HepG2 (cell line): ENCODE results near the gene GGA1. TPM values are rescaled to one million over a fixed set of nuclear protein-coding genes. Genes with fewer than 3 reads are reported as not detected.

Experiments
- CREB1 ChIP-seq, 2 experiments: fragments of 450-650 bp in 1 of 2; IDR thresholded peaks; 2 replicates each; pipeline ENCODE4 v1.6.1; 2016 to 2017; ENCODE audit warnings: control low read depth in 1 of 2, mild to moderate bottlenecking in 1 of 2, missing compliant biosample characterization in 1 of 2, missing genetic modification characterization in 1 of 2
- KDM5B ChIP-seq: sonication (generic); formaldehyde crosslinking; IDR thresholded peaks from 2 replicates; pipeline ENCODE4 v1.4.0; 2020; ENCODE audit warnings: missing genetic modification reagents, mild to moderate bottlenecking, borderline replicate concordance
- MED1 ChIP-seq: sonication (generic); formaldehyde crosslinking; IDR thresholded peaks from 2 replicates; pipeline ENCODE4 v1.4.0; 2020; ENCODE audit warnings: missing genetic modification reagents
- MXI1 ChIP-seq: IDR thresholded peaks from 3 replicates; pipeline ENCODE4 v1.6.1; 2012; ENCODE audit warnings: low read depth, low read length, inconsistent platforms, borderline replicate concordance
- PITX1 ChIP-seq: sonication (generic); formaldehyde crosslinking; IDR thresholded peaks from 2 replicates; pipeline ENCODE4 v1.5.1; 2020; ENCODE audit warnings: mild to moderate bottlenecking, missing genetic modification reagents
- RCOR2 ChIP-seq: IDR thresholded peaks from 2 replicates; pipeline ENCODE4 v1.6.1; 2016; ENCODE audit warnings: missing biosample characterization, missing genetic modification reagents
- SMYD3 ChIP-seq: sonication (generic); formaldehyde crosslinking; IDR thresholded peaks from 2 replicates; pipeline ENCODE4 v1.8.1; 2023; ENCODE audit warnings: mild to moderate bottlenecking, missing genetic modification reagents
- ZNF225 ChIP-seq: sonication (generic); formaldehyde crosslinking; IDR thresholded peaks from 2 replicates; pipeline ENCODE4 v1.4.0; 2020; ENCODE audit warnings: mild to moderate bottlenecking, missing genetic modification reagents
- ZNF234 ChIP-seq: sonication (generic); formaldehyde crosslinking; conservative IDR thresholded peaks from 2 replicates; pipeline ENCODE4 v1.5.1; 2020; ENCODE audit warnings: mild to moderate bottlenecking, missing genetic modification reagents
- ZNF556 ChIP-seq: sonication (generic); formaldehyde crosslinking; IDR thresholded peaks from 2 replicates; pipeline ENCODE4 v1.4.0; 2020; ENCODE audit warnings: mild to moderate bottlenecking, missing genetic modification reagents, borderline replicate concordance
- ZNF564 ChIP-seq: sonication (generic); formaldehyde crosslinking; IDR thresholded peaks from 2 replicates; pipeline ENCODE4 v1.8.1; 2023; ENCODE audit warnings: mild to moderate bottlenecking, missing genetic modification reagents
- polyA plus RNA-seq, 8 experiments: library from polyadenylated mRNA; depleted of rRNA in 3 of 8; stranded (reverse) in 7 of 8; unstranded in 1 of 8; fragments of >200 nt; fragmentation: Illumina TruSeq in 4 of 8; extraction: Trizol in 4 of 8; gene quantifications; 2 replicates each; pipeline versions ENCODE4 v1.2.1 to v1.2.3, GENCODE V29; 2011 to 2016; ENCODE audit warnings: low read depth in 4 of 8, missing spikeins in 1 of 8, mixed read lengths in 1 of 8; ENCODE audit not compliant: insufficient read depth in 1 of 8
- total RNA-seq, 5 experiments: library from RNA; depleted of rRNA; stranded (reverse); fragments of >200 nt; fragmentation: Illumina TruSeq; extraction: Trizol; gene quantifications; 2 replicates each; pipeline ENCODE4 v1.2.3, GENCODE V29; 2016; ENCODE audit warnings: low read depth in 1 of 5
- TF ChIP-seq, protein P1 (sequence below): IDR thresholded peaks from 2 replicates; pipeline ENCODE4 v1.6.1; 2016; ENCODE audit warnings: low read depth
- TF ChIP-seq, protein P2 (sequence below): sonication (generic); formaldehyde crosslinking; IDR thresholded peaks from 2 replicates; pipeline ENCODE4 v1.5.1; 2020; ENCODE audit warnings: missing genetic modification reagents, mild to moderate bottlenecking, borderline replicate concordance
- TF ChIP-seq, protein P3 (sequence below): IDR thresholded peaks from 2 replicates; pipeline ENCODE4 v1.6.1; 2016; ENCODE audit warnings: missing genetic modification reagents, missing compliant biosample characterization
- TF ChIP-seq, protein P4 (sequence below), 2 experiments: IDR thresholded peaks; 2 replicates each; pipeline ENCODE4 v1.6.1; 2011 to 2012; ENCODE audit warnings: low read length in 2 of 2, borderline replicate concordance in 1 of 2, low read depth in 1 of 2, mild to moderate bottlenecking in 1 of 2, moderate library complexity in 1 of 2
- TF ChIP-seq, protein P5 (sequence below): IDR thresholded peaks from 2 replicates; pipeline ENCODE4 v1.6.1; 2016; ENCODE audit warnings: missing compliant biosample characterization, missing genetic modification reagents, borderline replicate concordance

Gene GGA1
- total and polyA plus RNA-seq, 2 of the 13 experiments (the other 11 are each of a cell fraction or from before 2014, with no cell fraction given) = 29.1 to 87.2 TPM

DNA sequence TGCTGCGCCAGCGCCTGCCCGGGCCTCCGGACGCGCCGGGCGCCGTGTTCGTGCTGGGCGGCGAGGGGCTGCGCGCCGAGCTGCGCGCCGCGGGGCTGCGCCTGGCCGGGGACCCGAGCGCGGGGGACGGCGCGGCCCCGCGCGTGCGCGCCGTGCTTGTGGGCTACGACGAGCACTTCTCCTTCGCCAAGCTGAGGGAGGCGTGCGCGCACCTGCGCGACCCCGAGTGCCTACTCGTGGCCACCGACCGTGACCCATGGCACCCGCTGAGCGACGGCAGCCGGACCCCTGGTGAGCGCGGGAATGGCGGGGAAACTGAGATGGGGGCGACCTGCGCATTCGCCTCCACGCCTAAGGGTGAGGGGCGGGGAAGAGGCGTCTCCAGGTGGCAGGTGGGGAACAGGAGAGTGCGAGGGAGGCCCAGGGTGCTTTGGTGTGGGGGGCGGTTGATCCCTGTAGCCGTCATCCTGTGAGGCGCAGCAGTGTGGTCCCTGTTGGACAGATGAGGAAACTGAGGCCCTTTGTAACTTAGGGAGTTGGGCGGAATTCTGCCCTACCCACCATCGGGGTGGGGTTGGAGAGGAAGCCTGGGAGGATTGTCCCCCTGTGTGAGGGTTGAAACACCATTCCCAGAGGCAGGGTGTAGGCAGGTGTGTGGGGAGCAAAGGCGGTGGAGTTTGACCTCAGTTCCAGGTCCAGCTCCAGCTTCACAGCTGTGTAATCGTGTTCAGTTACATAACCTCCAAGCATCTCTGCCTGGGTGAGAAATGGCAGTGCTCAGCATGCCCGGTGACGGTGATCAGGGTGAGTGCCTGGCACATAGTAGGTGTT, 50.6 kb downstream of the GGA1 start (continued):
- TF ChIP-seq, protein P1, sequence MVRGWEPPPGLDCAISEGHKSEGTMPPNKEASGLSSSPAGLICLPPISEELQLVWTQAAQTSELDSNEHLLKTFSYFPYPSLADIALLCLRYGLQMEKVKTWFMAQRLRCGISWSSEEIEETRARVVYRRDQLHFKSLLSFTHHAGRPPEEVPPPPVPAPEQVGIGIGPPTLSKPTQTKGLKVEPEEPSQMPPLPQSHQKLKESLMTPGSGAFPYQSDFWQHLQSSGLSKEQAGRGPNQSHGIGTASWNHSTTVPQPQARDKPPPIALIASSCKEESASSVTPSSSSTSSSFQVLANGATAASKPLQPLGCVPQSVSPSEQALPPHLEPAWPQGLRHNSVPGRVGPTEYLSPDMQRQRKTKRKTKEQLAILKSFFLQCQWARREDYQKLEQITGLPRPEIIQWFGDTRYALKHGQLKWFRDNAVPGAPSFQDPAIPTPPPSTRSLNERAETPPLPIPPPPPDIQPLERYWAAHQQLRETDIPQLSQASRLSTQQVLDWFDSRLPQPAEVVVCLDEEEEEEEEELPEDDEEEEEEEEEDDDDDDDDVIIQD (CRISPR knock-in tag) = no peak; the same call in 1 of the 2 replicates
- TF ChIP-seq, protein P2, sequence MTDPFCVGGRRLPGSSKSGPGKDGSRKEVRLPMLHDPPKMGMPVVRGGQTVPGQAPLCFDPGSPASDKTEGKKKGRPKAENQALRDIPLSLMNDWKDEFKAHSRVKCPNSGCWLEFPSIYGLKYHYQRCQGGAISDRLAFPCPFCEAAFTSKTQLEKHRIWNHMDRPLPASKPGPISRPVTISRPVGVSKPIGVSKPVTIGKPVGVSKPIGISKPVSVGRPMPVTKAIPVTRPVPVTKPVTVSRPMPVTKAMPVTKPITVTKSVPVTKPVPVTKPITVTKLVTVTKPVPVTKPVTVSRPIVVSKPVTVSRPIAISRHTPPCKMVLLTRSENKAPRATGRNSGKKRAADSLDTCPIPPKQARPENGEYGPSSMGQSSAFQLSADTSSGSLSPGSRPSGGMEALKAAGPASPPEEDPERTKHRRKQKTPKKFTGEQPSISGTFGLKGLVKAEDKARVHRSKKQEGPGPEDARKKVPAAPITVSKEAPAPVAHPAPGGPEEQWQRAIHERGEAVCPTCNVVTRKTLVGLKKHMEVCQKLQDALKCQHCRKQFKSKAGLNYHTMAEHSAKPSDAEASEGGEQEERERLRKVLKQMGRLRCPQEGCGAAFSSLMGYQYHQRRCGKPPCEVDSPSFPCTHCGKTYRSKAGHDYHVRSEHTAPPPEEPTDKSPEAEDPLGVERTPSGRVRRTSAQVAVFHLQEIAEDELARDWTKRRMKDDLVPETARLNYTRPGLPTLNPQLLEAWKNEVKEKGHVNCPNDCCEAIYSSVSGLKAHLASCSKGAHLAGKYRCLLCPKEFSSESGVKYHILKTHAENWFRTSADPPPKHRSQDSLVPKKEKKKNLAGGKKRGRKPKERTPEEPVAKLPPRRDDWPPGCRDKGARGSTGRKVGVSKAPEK (CRISPR knock-in tag) = peak; percentile 70; the same call in 1 of the 2 replicates
- TF ChIP-seq ZNF225 (CRISPR knock-in tag) (no peak), KDM5B (CRISPR knock-in tag) (peak; percentile 70; the same call in 1 of the 2 replicates), RCOR2 (peak; percentile 80; the same call in 1 of the 2 replicates), ZNF564 (0 out of 2 replicates have a peak, but pooled peaks have one; percentile 76), PITX1 (peak; percentile 76), ZNF556 (peak; percentile 92; the same call in 1 of the 2 replicates), MXI1 (peak; percentile 73; the same call in 1 of the 3 replicates), MED1 (CRISPR knock-in tag) (peak; percentile 82), CREB1 (IDR thresholded peaks at IDR 0.05) (no peak), CREB1 (CRISPR knock-in tag; IDR thresholded peaks at IDR 0.05) (no peak), SMYD3 (CRISPR knock-in tag) (no peak), ZNF234 (0 out of 2 replicates have a peak, but pooled peaks have one; percentile 40)
- TF ChIP-seq, protein P3, sequence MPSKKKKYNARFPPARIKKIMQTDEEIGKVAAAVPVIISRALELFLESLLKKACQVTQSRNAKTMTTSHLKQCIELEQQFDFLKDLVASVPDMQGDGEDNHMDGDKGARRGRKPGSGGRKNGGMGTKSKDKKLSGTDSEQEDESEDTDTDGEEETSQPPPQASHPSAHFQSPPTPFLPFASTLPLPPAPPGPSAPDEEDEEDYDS (CRISPR knock-in tag) = peak; percentile 49; the same call in 1 of the 2 replicates
- TF ChIP-seq, protein P4, sequence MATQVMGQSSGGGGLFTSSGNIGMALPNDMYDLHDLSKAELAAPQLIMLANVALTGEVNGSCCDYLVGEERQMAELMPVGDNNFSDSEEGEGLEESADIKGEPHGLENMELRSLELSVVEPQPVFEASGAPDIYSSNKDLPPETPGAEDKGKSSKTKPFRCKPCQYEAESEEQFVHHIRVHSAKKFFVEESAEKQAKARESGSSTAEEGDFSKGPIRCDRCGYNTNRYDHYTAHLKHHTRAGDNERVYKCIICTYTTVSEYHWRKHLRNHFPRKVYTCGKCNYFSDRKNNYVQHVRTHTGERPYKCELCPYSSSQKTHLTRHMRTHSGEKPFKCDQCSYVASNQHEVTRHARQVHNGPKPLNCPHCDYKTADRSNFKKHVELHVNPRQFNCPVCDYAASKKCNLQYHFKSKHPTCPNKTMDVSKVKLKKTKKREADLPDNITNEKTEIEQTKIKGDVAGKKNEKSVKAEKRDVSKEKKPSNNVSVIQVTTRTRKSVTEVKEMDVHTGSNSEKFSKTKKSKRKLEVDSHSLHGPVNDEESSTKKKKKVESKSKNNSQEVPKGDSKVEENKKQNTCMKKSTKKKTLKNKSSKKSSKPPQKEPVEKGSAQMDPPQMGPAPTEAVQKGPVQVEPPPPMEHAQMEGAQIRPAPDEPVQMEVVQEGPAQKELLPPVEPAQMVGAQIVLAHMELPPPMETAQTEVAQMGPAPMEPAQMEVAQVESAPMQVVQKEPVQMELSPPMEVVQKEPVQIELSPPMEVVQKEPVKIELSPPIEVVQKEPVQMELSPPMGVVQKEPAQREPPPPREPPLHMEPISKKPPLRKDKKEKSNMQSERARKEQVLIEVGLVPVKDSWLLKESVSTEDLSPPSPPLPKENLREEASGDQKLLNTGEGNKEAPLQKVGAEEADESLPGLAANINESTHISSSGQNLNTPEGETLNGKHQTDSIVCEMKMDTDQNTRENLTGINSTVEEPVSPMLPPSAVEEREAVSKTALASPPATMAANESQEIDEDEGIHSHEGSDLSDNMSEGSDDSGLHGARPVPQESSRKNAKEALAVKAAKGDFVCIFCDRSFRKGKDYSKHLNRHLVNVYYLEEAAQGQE (IDR thresholded peaks at IDR 0.05; ENCODE audit: borderline replicate concordance in 1 of 2, low read depth in 1 of 2, low read length in 2 of 2) = peak in 1 of 2 experiments; percentile 4; a peak in 1 of 4 replicates
- TF ChIP-seq, protein P5, sequence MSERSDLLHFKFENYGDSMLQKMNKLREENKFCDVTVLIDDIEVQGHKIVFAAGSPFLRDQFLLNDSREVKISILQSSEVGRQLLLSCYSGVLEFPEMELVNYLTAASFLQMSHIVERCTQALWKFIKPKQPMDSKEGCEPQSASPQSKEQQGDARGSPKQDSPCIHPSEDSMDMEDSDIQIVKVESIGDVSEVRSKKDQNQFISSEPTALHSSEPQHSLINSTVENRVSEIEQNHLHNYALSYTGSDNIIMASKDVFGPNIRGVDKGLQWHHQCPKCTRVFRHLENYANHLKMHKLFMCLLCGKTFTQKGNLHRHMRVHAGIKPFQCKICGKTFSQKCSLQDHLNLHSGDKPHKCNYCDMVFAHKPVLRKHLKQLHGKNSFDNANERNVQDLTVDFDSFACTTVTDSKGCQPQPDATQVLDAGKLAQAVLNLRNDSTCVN (CRISPR knock-in tag) = no peak
